HG02610 (cell line): ENCODE data around the gene SCN9A.

Experiments used
- ATAC-seq: cut with Tn5 transposase; IDR thresholded peaks from one replicate; pipeline ENCODE4 v1.9.1; 2021; ENCODE audit warnings: mild to moderate bottlenecking, moderate library complexity; ENCODE audit not compliant: unreplicated experiment

The SCN9A gene

DNA sequence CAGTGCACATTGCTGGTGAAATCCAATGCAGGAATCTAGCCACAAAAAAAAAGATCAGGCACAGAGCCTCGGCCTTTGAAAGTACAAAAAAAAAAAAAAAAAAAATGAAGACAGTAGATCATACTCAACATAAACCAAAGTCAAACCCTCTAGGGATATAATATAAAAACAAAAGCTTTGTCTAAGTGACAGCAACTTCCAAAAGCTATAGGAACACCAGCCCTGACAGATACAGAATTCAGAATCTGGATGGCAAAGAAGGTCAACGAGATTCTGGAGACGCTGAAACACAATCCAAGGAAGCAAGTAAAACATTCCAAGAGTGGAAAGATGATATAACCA lies 194.0 kb downstream of the SCN9A start:
- no peak for ATAC-seq

GRCh38 chr2:166180951-166181812 lies 194.6 kb downstream of the SCN9A start:
- peak; percentile 90 for ATAC-seq

- ATAC-seq = no peak
Measured at GRCh38 chr2:166179201-166179600, 196.5 kb downstream of the SCN9A start.

DNA sequence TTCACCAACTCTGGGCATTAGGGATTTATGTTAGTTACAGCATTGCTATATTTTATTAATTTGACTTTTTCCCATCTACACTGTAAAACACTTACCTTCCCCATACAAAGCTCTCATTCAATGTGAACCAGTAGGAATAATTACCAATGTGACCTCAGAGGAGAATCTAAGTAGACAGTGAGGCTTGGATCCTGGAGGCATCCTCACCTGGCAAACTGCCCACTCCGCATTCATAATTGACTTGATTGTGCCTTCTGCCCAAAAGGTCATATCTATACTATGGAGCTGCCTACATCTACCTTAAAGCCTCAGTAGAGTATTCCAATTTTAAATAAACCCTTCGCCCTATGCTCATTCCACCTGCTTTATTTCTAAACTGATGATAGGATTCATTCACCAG lies 202.5 kb downstream of the SCN9A start:
- no peak for ATAC-seq

DNA sequence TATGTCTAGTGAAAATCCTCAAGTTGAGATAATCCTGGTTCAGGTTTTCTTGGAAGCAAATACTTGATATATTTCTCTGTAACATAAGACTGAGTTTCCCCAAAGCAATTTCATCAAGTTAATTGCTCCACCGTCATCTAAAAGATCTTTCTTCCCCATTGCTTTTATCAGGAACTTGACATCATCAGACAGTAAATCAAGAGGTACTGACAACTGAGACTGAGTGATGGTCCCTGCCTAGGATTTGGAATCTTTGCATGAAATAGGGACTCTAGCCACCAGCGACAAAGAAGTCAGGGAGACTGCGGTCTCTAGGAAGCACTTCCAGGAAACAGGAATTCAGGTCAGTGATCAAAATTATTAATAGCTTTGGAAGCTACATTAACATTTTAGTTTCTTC lies 204.5 kb downstream of the SCN9A start:
- no peak for ATAC-seq

DNA sequence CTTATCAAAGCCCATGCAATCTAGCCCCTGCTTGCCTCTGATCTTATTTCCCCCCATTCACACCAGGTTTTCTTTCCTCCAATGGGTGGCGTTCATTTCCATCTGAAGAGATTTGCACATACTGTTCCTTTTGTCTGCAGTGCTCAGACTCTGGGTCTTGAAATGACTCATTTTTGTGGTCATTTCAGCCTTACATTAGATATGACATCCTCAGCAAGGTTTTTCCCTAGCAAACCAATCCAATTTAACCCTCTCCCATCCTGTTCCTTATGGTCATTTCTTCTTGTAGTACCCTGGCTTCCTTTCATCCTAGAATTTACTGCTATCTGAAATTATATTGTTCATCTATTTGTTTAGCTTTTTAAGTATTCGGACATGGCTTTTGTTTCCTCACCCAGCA lies 205.4 kb downstream of the SCN9A start:
- ATAC-seq = peak; percentile 91

DNA sequence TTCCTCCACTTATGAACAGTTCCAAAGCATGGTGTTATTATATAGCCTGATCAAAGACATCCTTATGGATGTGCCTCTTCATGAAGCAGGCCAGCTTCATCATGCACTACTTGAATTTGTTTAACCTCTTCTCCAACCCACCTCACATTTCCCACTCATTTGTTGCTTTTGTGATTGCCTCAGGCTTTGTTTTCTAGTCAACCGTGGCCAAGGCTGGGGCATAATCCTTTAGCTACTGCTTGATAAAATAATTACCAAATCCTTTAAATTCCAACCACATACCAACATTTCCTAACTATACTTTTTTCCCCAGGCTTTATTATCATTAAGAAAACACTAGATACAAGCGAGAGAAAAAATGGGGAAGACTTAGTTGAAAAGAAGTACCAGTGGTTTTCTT lies 208.3 kb downstream of the SCN9A start:
- no peak for ATAC-seq

GRCh38 chr2:166163775-166164174 lies 212.0 kb downstream of the SCN9A start:
- ATAC-seq = no peak

DNA sequence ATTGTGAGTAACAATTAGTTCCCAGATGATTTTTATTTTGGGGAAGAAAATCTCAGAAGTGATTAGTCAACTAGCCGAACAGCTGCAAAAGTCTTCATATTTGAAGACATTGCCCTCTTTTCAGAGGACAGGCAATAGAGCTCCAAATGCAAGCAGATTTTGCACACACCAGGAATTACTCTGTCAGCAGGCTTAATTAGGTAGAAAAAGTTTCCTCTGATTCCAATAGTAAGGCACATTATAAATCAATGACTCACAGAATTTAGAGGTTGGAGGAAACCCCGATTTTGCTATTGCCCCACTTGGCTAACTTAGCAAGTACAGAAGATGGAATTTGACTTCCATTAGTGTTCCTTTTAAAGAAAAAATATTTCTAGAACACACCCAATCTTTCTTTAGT lies 217.2 kb downstream of the SCN9A start:
- no peak for ATAC-seq

DNA sequence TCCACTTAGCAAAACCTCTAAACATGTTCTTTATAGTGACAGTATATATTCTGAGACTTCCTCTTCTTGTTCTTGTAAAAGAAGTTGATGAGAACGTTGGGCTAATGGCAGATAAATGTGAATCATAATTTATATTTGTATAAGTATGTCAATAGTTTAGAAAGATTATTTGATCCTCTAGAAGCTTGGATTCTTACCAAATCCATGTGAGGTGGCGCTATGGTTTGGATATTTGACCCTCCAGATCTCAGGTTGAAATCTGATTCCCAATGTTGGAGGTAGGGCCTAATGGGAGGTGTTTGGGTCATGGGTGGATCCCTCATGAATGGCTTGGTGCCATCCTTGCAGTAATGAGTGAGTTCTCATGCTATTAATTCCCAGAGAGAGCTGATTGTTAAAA lies 218.2 kb downstream of the SCN9A start:
- no peak for ATAC-seq

DNA sequence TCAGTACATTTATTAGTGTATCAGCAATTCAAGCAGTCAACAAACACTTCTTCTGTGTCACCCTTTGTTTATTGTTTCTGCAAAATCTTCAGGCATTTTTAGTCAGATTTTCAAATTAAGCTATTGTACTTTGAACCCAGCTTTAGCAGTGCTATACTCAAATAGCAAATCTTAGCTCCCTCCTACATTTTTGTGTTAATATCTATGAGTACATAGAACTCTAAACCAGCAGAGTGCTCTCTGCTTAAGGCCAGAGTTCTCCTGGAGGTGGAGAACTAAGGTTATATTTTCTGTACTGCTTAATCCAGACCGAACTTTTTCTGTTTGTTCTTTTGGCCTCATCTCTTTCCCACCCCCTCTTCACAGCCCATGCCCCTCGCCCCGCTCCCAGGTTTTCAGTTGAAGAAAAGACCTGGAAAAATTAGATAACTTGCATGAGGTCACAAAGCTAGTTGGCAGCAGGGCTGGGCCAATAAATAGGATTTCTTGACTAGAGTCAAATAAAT lies 218.7 kb downstream of the SCN9A start:
- no peak for ATAC-seq

DNA sequence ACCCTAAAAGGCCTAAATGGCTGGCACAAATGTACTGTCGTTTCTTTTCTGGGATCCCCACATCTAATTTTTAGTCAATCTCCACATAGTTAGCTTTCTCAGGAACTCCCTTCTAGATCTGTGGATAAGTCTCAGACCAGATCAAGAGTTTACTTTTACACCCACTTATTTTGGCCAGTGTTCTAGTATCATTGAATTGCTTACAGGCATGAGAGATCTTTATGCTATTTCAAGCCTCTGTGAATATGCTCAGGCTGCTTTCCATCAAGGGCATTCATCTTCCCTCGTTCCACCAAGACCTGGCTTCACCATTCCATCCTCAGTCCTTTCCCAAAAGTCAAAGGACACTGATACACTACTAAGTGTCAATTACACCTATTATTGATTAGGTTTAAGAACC lies 220.2 kb downstream of the SCN9A start:
- ATAC-seq = no peak

DNA sequence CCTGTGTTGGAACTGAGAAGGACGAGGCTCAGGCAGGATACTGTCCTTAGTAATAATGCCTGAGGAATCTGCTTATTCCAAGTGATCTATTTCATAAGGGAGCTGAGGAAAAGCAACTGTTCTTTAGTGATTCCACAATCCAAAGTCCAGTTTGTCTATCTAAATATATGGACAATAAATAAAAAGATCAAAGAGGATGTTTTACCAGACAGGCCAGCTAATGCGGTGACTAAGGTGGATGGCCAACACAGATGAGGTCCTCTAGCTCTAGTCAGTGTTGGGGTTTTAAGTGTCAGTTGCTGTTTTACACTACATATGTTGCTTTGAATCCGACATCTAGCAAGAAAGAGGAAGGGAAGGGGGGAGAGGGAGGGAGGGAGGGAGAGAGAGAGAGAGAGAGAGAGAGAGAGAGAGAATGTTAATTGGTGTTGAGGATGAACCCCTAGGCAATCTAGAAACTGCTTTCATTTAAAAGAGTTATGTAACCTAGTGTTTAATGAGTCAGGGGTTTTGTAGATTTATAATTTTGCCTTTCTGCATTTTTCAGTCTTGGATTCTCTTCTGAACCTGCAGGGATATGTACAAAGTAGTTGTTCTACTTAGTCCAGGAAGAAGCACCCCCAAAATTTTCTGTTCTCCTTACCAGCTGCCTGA lies 220.9 kb downstream of the SCN9A start:
- ATAC-seq = no peak

- no peak for ATAC-seq
Measured at GRCh38 chr2:166152064-166152463, 223.7 kb downstream of the SCN9A start.

DNA sequence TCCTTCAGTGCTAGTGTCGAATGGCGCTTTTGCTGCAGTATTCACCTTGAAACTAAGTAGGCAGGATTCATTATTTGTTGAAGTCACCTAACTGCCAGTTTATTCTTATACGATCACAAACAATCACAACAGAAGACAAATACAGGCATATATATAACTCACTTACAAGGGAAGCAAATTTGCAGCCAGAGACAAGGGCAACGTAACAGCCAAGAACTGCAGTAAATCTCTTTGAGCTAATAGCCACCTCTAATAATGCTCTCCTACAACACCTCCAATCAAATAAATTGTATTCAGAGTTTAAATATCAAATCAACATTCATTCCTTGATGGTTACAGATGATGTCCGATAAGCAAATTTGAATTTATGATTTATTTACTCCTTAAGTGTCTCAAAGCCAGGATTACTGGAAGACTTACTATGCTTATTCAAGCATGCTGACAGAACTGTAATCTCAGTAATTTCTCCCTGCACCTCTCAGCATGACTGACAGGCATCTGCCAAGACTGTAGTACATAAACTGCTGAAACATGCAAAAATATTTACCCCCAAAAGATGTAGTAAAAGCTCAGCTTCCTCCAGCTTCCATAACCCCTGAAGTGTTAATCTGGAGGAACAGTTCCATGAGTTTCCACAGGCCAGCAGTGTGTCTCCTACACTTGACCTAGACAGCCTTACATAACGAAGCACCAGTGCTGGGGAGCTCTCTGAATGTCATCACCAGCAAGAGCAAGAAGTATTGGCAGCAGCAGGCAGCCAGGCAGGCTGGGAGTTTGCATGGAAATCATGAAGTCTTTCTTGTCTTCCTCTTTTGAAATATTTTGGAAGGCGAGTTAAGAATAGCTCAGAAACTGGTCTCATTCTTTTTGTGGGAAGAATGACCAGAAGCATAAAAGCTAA lies 227.0 kb downstream of the SCN9A start:
- no peak for ATAC-seq

DNA sequence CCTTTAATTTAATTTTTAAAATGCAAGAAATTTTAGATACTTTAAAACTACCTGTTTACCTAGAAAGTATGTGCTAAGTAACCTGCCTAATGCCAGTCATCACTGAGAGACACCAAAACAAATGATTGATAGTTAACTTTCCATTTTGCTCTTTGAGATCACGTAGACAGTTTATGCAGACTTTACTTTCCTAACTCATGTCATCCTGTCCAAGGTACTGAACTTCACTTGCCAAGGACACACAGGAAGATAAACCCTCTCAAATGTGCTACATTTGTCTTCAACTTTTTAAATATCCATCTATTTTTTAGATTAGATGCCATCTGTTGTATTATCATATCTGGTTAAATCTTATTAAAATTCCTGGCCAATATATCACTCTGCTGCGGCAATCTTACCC lies 227.9 kb downstream of the SCN9A start:
- no peak for ATAC-seq
